Smooth muscle cell (in vitro differentiated cells): ENCODE measurements around the gene NDUFB4. TPM values are rescaled to one million over a fixed set of nuclear protein-coding genes. Genes with fewer than 3 reads are reported as not detected.

Source experiments
- DNase-seq: peaks from one replicate; lab custom pipeline; 2025; ENCODE audit not compliant: unreplicated experiment; lab: John Stamatoyannopoulos, UW
- H2AFZ ChIP-seq: fragments of 200-600 bp; sonication (generic); 2 replicates; pipeline ENCODE4 v1.6.0; 2016; ENCODE audit warnings: antibody characterized with exemption, low read depth, mild to moderate bottlenecking
- H3F3A ChIP-seq: fragments of 200-600 bp; sonication (generic); 2 replicates; pipeline ENCODE4 v1.6.0; 2017; ENCODE audit warnings: antibody characterized with exemption, low read depth
- H3K27ac ChIP-seq: fragments of 200-600 bp; sonication (generic); 2 replicates; pipeline ENCODE4 v1.5.1; 2016; ENCODE audit warnings: low read depth, mild to moderate bottlenecking
- H3K27me3 ChIP-seq: fragments of 200-600 bp; sonication (generic); 2 replicates; pipeline ENCODE4 v1.6.1; 2016; ENCODE audit warnings: low read depth, mild to moderate bottlenecking
- H3K36me3 ChIP-seq: fragments of 200-600 bp; sonication (generic); 2 replicates; pipeline ENCODE4 v1.5.1; 2016; ENCODE audit warnings: low read depth
- H3K4me1 ChIP-seq: fragments of 200-600 bp; sonication (generic); 2 replicates; pipeline ENCODE4 v1.5.1; 2016; ENCODE audit warnings: low read depth
- H3K4me2 ChIP-seq: fragments of 200-600 bp; sonication (generic); 2 replicates; pipeline ENCODE4 v1.6.0; 2016; ENCODE audit warnings: mild to moderate bottlenecking
- H3K4me3 ChIP-seq: fragments of 200-600 bp; sonication (generic); 2 replicates; pipeline ENCODE4 v1.5.1; 2016; ENCODE audit warnings: mild to moderate bottlenecking
- H3K79me2 ChIP-seq: fragments of 200-600 bp; sonication (generic); 2 replicates; pipeline ENCODE4 v1.6.0; 2016; ENCODE audit warnings: low read depth, mild to moderate bottlenecking
- H3K9ac ChIP-seq: fragments of 200-600 bp; sonication (generic); 2 replicates; pipeline ENCODE4 v1.6.0; 2016; ENCODE audit warnings: low read depth
- H3K9me3 ChIP-seq: fragments of 200-600 bp; sonication (generic); replicated peaks from 2 replicates; pipeline ENCODE4 v1.5.1; 2016; ENCODE audit warnings: low read depth
- H4K20me1 ChIP-seq: fragments of 200-600 bp; sonication (generic); 2 replicates; pipeline ENCODE4 v1.6.0; 2016; ENCODE audit warnings: low read depth
- WGBS: methylation state at CpG from one replicate; pipeline ENCODE4 v1.1.7; 2016; ENCODE audit warnings: low lambda C conversion rate; 5-methylcytosine and 5-hydroxymethylcytosine counted together
- polyA plus RNA-seq: library from polyadenylated mRNA; unstranded; fragments of >200 nt; fragmentation: Nextera tagmentation; extraction: Ambion mirVana; gene quantifications from 2 replicates; pipeline ENCODE4 v1.2.1, GENCODE V29; 2016
- total RNA-seq: library from RNA; depleted of rRNA; stranded (reverse); fragments of >200 nt; gene quantifications from 2 replicates; pipeline ENCODE4 v1.2.3, GENCODE V29; 2014
- TF ChIP-seq, protein P1 (sequence below): fragments of 200-600 bp; sonication (generic); IDR thresholded peaks from 2 replicates; pipeline ENCODE4 v1.5.1; 2017; ENCODE audit warnings: borderline replicate concordance, mild to moderate bottlenecking, antibody characterized with exemption; ENCODE audit not compliant: insufficient read depth, poor library complexity, severe bottlenecking

NDUFB4 gene
- total and polyA plus RNA-seq, 2 experiments from 2014 or later = 270 to 493 TPM

DNA sequence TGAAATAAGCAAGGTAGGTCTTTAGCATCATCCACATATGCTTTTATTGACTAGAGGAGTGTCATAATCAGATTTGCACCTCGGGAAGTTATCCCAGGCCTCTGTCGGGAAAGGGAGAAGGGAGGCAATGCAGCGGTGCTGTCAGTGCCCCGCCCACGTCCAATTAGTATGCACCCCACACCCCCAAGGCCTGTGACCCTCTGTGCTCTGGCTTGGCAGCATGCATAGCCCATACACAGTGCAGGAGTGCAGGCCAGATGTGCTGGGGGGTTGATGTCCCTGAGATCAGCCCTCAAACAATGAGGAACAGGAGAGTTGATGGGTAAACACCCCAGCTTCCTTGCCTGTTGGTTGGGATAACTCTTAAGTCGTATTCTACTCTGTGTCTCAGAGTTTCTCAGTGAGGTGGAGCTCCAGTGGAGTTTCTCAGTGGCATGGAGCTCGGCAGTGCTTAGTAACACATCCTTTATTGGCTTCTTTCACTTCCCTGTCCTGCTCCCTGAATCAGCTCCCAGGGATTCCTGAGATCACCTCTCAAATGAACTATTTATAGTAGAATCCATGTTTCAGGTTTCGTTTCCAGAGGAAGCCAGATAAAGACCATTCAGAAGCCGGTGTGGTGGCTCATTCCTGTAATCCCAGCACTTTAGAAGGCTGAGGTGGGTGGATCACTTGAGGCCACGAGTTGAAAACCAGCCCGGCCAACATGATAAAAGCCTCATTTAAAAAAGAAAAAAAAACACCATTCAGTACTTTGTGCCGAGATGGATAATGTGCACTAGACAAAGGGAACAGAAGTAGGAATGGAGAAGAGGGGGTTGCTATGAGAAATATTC, 26.7 kb upstream of the NDUFB4 start:
- H2AFZ ChIP-seq = peak overlapping the region; percentile 40

DNA sequence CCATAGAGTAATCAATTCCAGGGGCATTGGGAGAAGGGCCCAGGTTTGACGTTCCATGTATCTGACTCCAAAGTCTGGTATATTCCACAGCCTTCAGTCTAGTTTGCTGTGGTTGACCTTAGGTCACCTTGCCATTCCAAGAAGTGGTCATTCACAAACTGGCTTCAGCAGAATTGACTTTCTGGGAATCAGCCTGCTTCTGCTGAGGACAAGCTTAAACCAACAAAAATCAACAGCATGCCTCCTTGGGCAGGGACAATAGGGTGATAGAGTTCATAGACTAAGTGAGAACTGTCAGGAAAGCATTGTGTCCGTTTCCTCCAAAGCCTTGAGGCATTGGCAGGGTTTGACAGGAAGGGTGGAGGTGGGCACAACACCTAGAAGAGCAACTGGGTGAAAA, 24.1 kb upstream of the NDUFB4 start:
- Histone ChIP-seq H3K27ac (no peak overlapping the region), H3F3A (no peaks in the 10 kb centered on the region), H3K27me3 (no peaks in the 10 kb centered on the region), H3K4me2 (no peak overlapping the region), H3K4me1 (peaks cover 20% of the 10 kb centered on the region), H3K4me3 (no peak overlapping the region), H3K36me3 (no peaks in the 10 kb centered on the region), H4K20me1 (no peaks in the 10 kb centered on the region), H3K9me3 (no peaks in the 10 kb centered on the region), H3K9ac (no peak overlapping the region), H2AFZ (no peak overlapping the region), H3K79me2 (no peaks in the 10 kb centered on the region)
- TF ChIP-seq, protein P1, sequence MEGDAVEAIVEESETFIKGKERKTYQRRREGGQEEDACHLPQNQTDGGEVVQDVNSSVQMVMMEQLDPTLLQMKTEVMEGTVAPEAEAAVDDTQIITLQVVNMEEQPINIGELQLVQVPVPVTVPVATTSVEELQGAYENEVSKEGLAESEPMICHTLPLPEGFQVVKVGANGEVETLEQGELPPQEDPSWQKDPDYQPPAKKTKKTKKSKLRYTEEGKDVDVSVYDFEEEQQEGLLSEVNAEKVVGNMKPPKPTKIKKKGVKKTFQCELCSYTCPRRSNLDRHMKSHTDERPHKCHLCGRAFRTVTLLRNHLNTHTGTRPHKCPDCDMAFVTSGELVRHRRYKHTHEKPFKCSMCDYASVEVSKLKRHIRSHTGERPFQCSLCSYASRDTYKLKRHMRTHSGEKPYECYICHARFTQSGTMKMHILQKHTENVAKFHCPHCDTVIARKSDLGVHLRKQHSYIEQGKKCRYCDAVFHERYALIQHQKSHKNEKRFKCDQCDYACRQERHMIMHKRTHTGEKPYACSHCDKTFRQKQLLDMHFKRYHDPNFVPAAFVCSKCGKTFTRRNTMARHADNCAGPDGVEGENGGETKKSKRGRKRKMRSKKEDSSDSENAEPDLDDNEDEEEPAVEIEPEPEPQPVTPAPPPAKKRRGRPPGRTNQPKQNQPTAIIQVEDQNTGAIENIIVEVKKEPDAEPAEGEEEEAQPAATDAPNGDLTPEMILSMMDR = no peak
- WGBS = 96% methylated on average over 2 of the region's 2 CpGs
- DNase-seq = no peak

More for the DNA sequence above, 26.7 kb upstream of the NDUFB4 start:
- no peaks in the 10 kb centered on the region for H3K79me2 ChIP-seq
- no peaks in the 10 kb centered on the region for H3K9me3 ChIP-seq
- no peak for DNase-seq
- no peaks in the 10 kb centered on the region for H4K20me1 ChIP-seq
- WGBS = 54% methylated on average over 12 of the region's 12 CpGs
- H3K27me3 ChIP-seq = no peaks in the 10 kb centered on the region
- H3K36me3 ChIP-seq = no peaks in the 10 kb centered on the region
- H3K4me2 ChIP-seq = peak overlapping the region; percentile 44
- TF ChIP-seq, protein P1 = no peak
- no peak overlapping the region for H3K27ac ChIP-seq
- no peak overlapping the region for H3K4me3 ChIP-seq
- peaks cover 26% of the 10 kb centered on the region for H3K4me1 ChIP-seq
- no peak overlapping the region for H3K9ac ChIP-seq
- no peaks in the 10 kb centered on the region for H3F3A ChIP-seq

DNA sequence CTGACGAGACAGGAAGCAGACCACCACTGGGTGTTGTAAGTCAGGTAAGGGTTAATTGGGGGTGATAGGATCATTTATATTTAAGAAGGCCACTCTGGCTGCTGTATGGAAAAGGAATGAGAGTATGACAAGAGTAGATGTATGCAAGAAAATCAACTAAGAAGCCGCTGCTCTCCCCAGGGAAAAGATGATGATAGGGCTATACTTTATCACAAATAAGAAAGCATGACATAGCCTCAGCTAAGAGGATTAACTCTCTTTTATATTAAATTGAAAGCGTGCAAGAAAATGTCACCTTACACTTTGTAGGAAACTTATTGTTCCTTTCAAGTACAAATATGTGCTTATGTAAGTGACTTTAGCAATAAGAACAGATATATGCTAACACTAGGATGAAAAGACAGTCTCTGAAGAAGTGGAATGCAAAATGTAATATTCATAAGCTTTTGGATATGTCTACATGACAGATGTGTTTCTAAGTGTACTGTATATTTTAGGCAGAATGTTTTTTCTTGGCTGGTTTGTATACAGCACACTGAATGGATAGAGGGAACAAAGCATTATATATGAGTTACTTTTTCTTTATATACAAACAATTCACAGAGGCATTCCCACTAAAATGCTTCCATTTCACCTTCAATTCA, 8.7 kb upstream of the NDUFB4 start:
- 91% methylated on average over 3 of the region's 3 CpGs for WGBS
- TF ChIP-seq, protein P1 = no peak
- no peak overlapping the region for H3K9ac ChIP-seq
- no peaks in the 10 kb centered on the region for H4K20me1 ChIP-seq
- no peak overlapping the region for H3K4me2 ChIP-seq
- no peaks in the 10 kb centered on the region for H3K9me3 ChIP-seq
- DNase-seq = no peak
- no peaks in the 10 kb centered on the region for H3K4me1 ChIP-seq
- no peak overlapping the region for H3K27ac ChIP-seq
- H3K36me3 ChIP-seq = no peaks in the 10 kb centered on the region
- H3K79me2 ChIP-seq = no peaks in the 10 kb centered on the region
- no peak overlapping the region for H2AFZ ChIP-seq
- no peaks in the 10 kb centered on the region for H3F3A ChIP-seq
- H3K4me3 ChIP-seq = no peak overlapping the region
- H3K27me3 ChIP-seq = no peaks in the 10 kb centered on the region

DNA sequence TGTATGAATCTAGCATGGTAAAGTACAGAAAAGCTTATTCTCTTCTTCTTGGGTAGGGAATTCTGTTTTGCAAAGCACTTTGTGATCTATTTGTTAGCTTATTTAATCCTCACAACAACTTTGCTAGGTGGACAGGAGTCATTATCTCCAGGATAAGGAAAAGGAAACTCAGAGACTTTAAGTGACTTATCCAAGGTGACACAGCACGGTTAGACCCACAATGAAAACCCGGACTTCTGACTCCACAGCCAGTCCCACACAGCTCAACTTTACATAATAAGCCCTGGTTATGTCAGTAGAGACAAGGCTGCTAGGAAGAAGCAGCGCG, 384 bp upstream of the NDUFB4 start:
- 3% methylated on average over 4 of the region's 4 CpGs for WGBS

More for the DNA sequence above, 384 bp upstream of the NDUFB4 start:
- Histone ChIP-seq H3K9me3 (no peaks in the 10 kb centered on the region), H3K9ac (peak overlapping the region; percentile 42), H3K36me3 (peaks cover under 1% of the 10 kb centered on the region), H2AFZ (peak overlapping the region; percentile 90), H3K79me2 (peaks cover 35% of the 10 kb centered on the region), H3K27me3 (no peaks in the 10 kb centered on the region), H3K4me1 (peaks cover 17% of the 10 kb centered on the region), H3F3A (peaks cover 27% of the 10 kb centered on the region), H3K4me3 (peak overlapping the region; percentile 78), H3K27ac (peak overlapping the region; percentile 37), H3K4me2 (peak overlapping the region; percentile 84), H4K20me1 (peaks cover 15% of the 10 kb centered on the region)
- TF ChIP-seq, protein P1 = no peak
- DNase-seq = no peak
